Activated CD4-positive, alpha-beta memory T cell treated with anti-CD3 and anti-CD28 coated beads for 36 hours (primary cell): ENCODE measurements around the gene NOP14. TPM values are rescaled to one million over a fixed set of nuclear protein-coding genes. Genes with fewer than 3 reads are reported as not detected.
A peak's percentile ranks its signal among the peaks of the same experiment; 100 is the strongest.

Source experiments
- CTCF ChIA-PET: fragments of 350-600 bp; sonication (Branson Sonifier 250); formaldehyde crosslinking; loops from one replicate; lab custom pipeline; 2021; ENCODE audit warnings: antibody characterized with exemption, inconsistent platforms; lab: Charles Lee
- POLR2A ChIA-PET: fragments of 350-600 bp; sonication (Branson Sonifier 250); formaldehyde crosslinking; loops from one replicate; lab custom pipeline; 2021; ENCODE audit warnings: antibody characterized with exemption; lab: Charles Lee
- DNase-seq: peaks from one replicate; pipeline ENCODE4 v3.0.0-alpha.2; 2020
- H3K27ac Mint-ChIP-seq: one replicate; pipeline ENCODE4 v1.8.0; 2021; ENCODE audit warnings: mixed read lengths
- H3K27me3 Mint-ChIP-seq: one replicate; pipeline ENCODE4 v1.8.0; 2021; ENCODE audit warnings: mixed read lengths
- H3K36me3 Mint-ChIP-seq: one replicate; pipeline ENCODE4 v1.8.0; 2021; ENCODE audit warnings: mixed read lengths
- H3K4me1 Mint-ChIP-seq: one replicate; pipeline ENCODE4 v1.8.0; 2021; ENCODE audit warnings: low read depth, mixed read lengths
- H3K4me3 Mint-ChIP-seq: one replicate; pipeline ENCODE4 v1.8.0; 2021; ENCODE audit warnings: mild to moderate bottlenecking, mixed read lengths
- H3K9me3 Mint-ChIP-seq: one replicate; pipeline ENCODE4 v1.8.0; 2021; ENCODE audit warnings: mixed read lengths
- intact Hi-C: fragments of 100-400 bp; cut with micrococcal nuclease; formaldehyde crosslinking; loops from one replicate; pipeline ENCODE4 v1.15.1; 2023
- total RNA-seq, 2 experiments: library from RNA; stranded (reverse); gene quantifications; one replicate each; pipeline ENCODE4 v1.2.3, GENCODE V29; 2021

NOP14 gene
- total RNA-seq, 2 experiments from 2014 or later: 67.4 to 73.4 TPM

DNA sequence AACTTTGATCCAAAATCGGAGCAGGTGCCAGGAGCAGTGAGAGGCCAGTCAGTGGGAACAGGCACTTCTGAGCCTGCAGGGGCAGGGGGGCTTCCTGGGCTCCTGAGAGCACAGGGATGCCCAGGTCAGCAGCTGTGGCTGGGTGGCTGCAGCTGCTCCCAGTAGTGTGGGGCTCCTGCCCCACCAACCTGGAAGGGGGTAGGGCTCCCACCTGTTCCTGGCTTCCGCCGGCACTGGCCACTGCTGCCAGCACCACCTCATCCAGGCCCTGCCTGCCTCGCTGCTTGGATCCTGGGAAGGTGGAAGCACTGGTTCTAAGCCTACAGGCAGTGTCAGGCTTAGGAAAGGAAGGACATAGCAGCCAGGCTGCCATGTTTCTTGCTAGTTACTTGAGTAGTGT is 18.8 kb upstream of the NOP14 start:
- Mint-ChIP-seq H3K27ac (no peak overlapping the region), H3K4me3 (no peak overlapping the region), H3K4me1 (no peaks in the 10 kb centered on the region), H3K27me3 (peaks cover 4% of the 10 kb centered on the region), H3K9me3 (peaks cover 15% of the 10 kb centered on the region), H3K36me3 (no peaks in the 10 kb centered on the region)
- ChIA-PET CTCF (interaction anchor here (1.2 to 1.5 kb wide), 2 partner anchors 18 to 56 kb away, joined by 3 to 8 read pairs; partner anchors contain the start of genes GRK4 and NOP14), POLR2A (no interaction called here)
- DNase-seq: no peak
- intact Hi-C loops: no loop called here

DNA sequence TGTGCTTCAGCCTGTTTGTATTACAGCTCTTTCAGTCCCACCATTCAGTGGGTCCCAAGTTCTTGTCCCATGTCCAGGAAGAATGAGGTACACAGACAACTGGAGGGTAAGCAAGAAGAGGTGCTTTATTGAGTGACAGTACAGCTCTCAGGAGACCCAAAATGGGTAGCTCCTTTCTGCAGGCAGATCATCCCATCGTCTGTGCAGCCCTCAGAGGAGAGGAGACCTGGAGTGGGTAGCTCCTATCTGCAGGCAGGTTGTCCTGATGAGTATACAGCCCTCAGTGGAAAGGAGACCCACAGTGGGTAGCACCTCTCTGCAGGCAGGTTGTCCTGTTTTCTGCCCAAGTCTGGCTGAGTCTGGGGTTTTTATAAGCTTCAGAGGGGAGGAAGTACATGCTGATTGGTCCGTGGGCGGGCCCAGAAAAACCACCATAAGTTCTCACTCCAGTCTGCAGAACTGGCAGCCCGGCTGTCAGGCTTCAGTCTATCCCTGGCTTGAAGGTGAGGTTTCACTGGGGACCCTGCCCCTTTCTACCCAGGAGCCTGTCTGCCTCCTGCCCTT is 18.1 kb upstream of the NOP14 start:
- H3K9me3 Mint-ChIP-seq: peaks cover 15% of the 10 kb centered on the region
- H3K27me3 Mint-ChIP-seq: peaks cover 4% of the 10 kb centered on the region
- CTCF ChIA-PET: interaction anchor here (0.9 to 6.1 kb wide), 5 partner anchors 11 to 126 kb away, joined by 3 to 98 read pairs (median 3); partner anchors contain the start of genes GRK4 and NOP14
- POLR2A ChIA-PET: no interaction called here
- H3K27ac Mint-ChIP-seq: no peak overlapping the region
- DNase-seq: no peak
- H3K4me1 Mint-ChIP-seq: no peaks in the 10 kb centered on the region
- H3K4me3 Mint-ChIP-seq: no peak overlapping the region
- H3K36me3 Mint-ChIP-seq: no peaks in the 10 kb centered on the region
- intact Hi-C loops: no loop called here

DNA sequence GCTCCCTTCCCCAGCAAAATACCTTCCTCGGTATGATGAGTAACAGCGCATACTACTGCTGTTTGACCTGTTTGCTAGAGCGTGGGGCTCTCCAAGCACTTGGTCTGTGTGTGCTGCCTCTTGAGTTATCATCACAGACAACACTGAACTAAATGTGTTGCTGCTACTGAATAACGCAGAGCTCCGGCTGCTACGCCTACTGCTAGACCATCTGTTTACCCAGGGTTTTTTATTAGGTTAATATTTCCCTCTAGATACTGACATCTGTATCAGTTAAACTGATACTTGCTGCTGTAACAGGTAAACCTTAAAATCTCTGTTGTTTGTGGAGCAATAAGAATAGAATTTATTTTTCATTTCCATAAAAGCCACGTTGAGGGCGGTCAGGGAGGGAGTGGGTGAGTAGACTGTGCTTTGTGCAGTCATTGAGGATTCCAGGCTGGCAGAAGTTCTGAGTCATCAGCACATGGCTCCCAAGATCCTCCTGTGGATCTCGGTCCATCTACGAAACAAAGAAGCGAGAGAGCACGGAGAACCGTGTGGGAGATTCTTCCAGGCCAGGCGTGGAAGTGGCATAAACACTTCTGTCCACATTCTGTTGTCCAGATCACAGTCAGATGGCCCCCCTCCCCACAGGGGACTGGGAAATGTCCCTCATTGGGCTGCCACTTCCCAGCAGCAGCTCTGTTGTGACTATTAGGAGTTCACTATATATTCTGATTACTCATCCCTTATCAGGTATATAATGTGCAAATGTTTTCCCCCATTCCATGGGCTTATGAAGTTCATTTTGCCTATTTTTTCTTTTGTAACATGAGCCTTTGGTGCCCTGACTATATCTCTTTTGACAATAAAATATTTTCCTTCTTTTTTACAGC is 14.2 kb upstream of the NOP14 start:
- Mint-ChIP-seq H3K9me3 (peaks cover 15% of the 10 kb centered on the region), H3K36me3 (no peaks in the 10 kb centered on the region), H3K4me1 (no peaks in the 10 kb centered on the region), H3K27me3 (no peaks in the 10 kb centered on the region), H3K4me3 (no peak overlapping the region), H3K27ac (no peak overlapping the region)
- no peak for DNase-seq
- CTCF ChIA-PET: interaction anchor here (0.6 to 6.1 kb wide), 29 partner anchors 9 to 321 kb away, joined by 3 to 98 read pairs (median 4); partner anchors contain the start of genes GRK4 and NOP14
- intact Hi-C loops: loop anchor here (1.0 kb wide), 1 partner anchor 60 kb away; no protein-coding TSS in a partner anchor
- POLR2A ChIA-PET: no interaction called here

DNA sequence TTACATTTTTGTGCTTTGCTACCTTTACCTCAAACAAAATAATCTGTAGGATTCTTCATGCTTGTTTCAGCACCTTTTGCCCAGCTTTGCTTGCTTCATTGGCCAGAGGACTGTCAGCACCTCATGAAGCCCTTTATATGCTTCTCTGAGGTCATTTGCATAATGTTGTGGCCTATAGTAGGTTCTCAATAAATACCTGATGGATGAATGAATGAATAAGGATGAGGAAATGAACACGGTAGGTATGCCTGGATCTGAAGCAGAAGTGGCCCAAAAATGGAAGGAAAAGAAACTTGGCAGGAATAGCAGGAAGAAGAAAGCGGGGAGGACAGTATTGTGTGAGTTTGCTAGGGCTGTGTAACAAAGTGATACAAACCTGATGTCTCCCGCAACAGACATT is 8.1 kb upstream of the NOP14 start:
- ChIA-PET POLR2A (no interaction called here), CTCF (no interaction called here)
- Mint-ChIP-seq H3K27me3 (no peaks in the 10 kb centered on the region), H3K9me3 (no peaks in the 10 kb centered on the region), H3K4me1 (no peaks in the 10 kb centered on the region), H3K4me3 (no peak overlapping the region), H3K36me3 (no peaks in the 10 kb centered on the region), H3K27ac (no peak overlapping the region)
- intact Hi-C loops: no loop called here
- DNase-seq: no peak

DNA sequence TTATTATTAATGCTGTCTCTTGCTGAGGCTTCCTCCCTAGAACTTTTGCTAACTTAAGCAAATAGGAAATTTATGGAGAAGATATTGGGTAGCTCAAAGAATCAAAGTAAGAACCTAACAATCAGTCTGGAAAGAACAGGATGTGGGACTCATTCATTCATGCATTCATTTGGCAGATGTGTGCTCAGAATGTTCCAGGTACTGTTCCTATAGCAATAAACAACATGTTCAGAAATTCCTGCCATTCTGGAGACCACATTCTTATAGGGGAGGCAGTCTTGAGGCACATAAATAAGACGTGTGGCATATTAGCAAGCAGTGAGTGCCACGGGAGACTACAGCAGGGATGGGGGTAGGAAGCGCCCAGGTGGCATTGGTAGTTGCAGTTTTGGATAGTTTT is 5.2 kb upstream of the NOP14 start:
- no peaks in the 10 kb centered on the region for H3K9me3 Mint-ChIP-seq
- intact Hi-C loops: no loop called here
- H3K4me3 Mint-ChIP-seq: no peak overlapping the region
- no peaks in the 10 kb centered on the region for H3K36me3 Mint-ChIP-seq
- ChIA-PET CTCF (interaction anchor here (3.2 kb wide), 1 partner anchor 10 kb away, joined by 11 read pairs; no protein-coding TSS in a partner anchor), POLR2A (no interaction called here)
- DNase-seq: no peak
- H3K27ac Mint-ChIP-seq: no peak overlapping the region
- peaks cover 5% of the 10 kb centered on the region for H3K4me1 Mint-ChIP-seq
- no peaks in the 10 kb centered on the region for H3K27me3 Mint-ChIP-seq

DNA sequence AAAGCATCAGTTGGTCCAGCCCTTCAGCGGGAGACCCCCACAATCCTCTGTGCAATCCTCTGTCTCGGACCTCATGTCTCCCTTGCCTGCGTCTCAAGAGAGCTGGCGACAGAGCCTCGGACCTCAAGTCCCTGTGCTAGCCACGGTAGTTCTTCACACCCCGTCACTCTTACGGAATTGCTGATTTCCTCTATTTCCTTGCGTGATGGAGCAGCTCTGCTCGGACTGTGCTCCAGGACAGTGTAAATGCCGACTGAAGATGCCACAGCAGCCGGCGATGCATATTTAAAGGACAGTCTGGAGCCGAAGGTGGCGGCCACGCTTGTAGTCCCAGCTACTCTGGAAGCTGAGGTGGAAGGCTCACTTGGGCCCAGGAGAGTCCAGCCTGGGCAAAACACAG is 2.1 kb upstream of the NOP14 start:
- peak overlapping the region; percentile 2 for H3K4me3 Mint-ChIP-seq
- peaks cover 7% of the 10 kb centered on the region for H3K36me3 Mint-ChIP-seq
- POLR2A ChIA-PET: interaction anchor here (0.5 to 0.6 kb wide), 3 partner anchors 11 to 166 kb away, joined by 3 read pairs; no protein-coding TSS in a partner anchor
- CTCF ChIA-PET: interaction anchor here (0.7 to 4.2 kb wide), 3 partner anchors 12 to 73 kb away, joined by 4 to 25 read pairs (median 4); no protein-coding TSS in a partner anchor
- H3K4me1 Mint-ChIP-seq: peaks cover 14% of the 10 kb centered on the region
- no peak for DNase-seq
- H3K27ac Mint-ChIP-seq: no peak overlapping the region
- H3K27me3 Mint-ChIP-seq: no peaks in the 10 kb centered on the region
- intact Hi-C loops: no loop called here
- no peaks in the 10 kb centered on the region for H3K9me3 Mint-ChIP-seq

DNA sequence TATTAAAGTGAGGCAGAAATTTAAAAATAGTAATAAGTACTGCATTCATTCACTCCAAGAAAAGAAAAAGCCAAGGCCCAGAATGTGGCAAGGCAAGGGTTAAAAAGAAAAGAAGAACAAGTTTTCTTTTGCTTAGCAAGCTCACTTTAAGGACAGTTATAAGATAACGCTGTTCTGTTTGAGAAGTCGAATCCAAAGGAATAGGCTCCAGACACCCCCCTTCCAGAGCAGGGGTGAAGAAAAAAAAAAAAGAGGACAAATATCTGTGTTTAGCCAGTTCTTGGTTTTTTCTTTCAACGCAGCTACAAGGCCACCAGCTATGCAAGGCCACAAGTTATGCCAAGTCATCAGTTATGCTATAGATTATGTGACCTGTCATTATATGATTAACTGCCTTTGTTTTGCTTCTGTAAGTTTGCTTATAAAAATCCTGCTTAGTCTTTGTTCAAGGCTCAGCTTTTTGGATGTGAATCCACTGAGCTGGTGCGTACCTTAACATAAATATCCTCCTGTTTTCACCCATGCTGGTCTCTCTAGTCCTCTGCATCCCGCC is 1.6 kb upstream of the NOP14 start:
- POLR2A ChIA-PET: interaction anchor here (0.5 to 0.6 kb wide), 3 partner anchors 11 to 165 kb away, joined by 3 read pairs; no protein-coding TSS in a partner anchor
- H3K4me1 Mint-ChIP-seq: peaks cover 18% of the 10 kb centered on the region
- H3K27ac Mint-ChIP-seq: no peak overlapping the region

DNA sequence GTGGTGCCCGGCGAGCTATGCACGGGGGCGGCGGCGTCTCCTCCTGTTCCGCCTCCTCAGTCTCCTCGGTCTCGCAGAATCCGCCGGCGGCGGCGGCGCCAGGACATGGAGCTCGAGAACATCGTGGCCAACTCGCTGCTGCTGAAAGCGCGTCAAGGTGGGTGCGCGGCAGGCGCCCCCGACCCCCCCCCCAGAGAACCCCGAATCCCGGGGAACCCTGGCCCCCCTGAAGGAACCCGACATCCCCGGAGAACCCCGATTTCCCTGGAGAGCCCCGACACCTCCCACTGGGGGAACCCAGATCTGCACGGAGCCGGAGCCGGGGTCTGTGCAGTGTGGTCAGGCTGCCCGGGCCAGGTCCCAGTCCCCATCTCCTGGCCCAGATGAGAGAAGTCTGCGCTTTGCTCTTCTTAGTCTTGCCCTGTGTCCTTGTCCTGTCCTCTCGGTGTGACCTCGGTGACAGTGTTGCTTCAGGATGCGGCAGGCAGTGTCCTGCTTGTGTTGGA is 813 bp upstream of the NOP14 start:
- ChIA-PET POLR2A (interaction anchor here (0.6 to 3.6 kb wide), 8 partner anchors 10 to 218 kb away, joined by 3 to 70 read pairs (median 4); no protein-coding TSS in a partner anchor), CTCF (interaction anchor here (1.3 to 4.2 kb wide), 15 partner anchors 10 to 201 kb away, joined by 3 to 25 read pairs (median 5); no protein-coding TSS in a partner anchor)
- Mint-ChIP-seq H3K9me3 (no peaks in the 10 kb centered on the region), H3K4me3 (peak overlapping the region; percentile 78), H3K27me3 (no peaks in the 10 kb centered on the region), H3K4me1 (peaks cover 23% of the 10 kb centered on the region), H3K36me3 (peaks cover 12% of the 10 kb centered on the region), H3K27ac (peak overlapping the region; percentile 49)
- no peak for DNase-seq
- intact Hi-C loops: loop anchor here (1.0 to 5.0 kb wide), 6 partner anchors 73 to 547 kb away; partner anchors contain the start of genes CFAP99, FAM193A, HTT and HTT-AS

More for the DNA sequence above, 1.6 kb upstream of the NOP14 start:
- intact Hi-C loops: loop anchor here (1.0 to 5.0 kb wide), 3 partner anchors 73 to 547 kb away; partner anchors contain the start of genes CFAP99, RNF4 and ZFYVE28
- H3K27me3 Mint-ChIP-seq: no peaks in the 10 kb centered on the region
- no peaks in the 10 kb centered on the region for H3K9me3 Mint-ChIP-seq
- H3K4me3 Mint-ChIP-seq: peak overlapping the region; percentile 78
- CTCF ChIA-PET: interaction anchor here (0.7 to 4.2 kb wide), 5 partner anchors 13 to 77 kb away, joined by 4 to 25 read pairs (median 5); no protein-coding TSS in a partner anchor
- peaks cover 7% of the 10 kb centered on the region for H3K36me3 Mint-ChIP-seq
- no peak for DNase-seq

DNA sequence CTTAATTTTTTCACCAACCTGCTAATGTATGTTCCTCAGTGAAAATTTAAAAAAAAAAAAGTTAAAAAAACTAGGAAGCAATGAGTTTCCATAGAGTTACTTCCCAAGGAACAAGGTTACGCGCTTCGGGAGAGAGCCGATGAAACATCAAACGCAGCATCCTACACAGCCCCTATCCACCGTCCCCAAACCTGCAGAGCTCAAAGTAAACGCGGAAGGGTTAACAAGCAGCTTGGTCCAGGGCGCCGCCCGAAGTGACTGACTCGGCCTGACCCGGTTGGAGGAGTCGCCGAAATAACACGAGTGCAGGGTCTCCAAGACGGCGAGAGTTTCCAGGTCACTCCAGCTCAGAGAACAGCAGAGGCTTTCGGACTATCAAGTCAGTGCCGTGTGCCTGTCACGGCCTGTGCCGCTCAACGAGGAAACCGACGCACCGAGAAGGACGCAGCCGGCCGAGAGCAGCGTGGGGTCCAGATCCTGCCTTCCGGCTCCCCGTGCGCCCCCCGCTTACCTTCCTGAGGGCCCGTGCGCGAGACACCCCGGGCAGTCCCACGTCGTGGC is 512 bp downstream of the NOP14 start:
- peaks cover 36% of the 10 kb centered on the region for H3K4me1 Mint-ChIP-seq
- intact Hi-C loops: loop anchor here (1.0 to 5.0 kb wide), 9 partner anchors 8 to 545 kb away; partner anchors contain the start of genes CFAP99, FAM193A, HTT and HTT-AS
- peak overlapping the region; percentile 94 for H3K27ac Mint-ChIP-seq
- peaks cover 24% of the 10 kb centered on the region for H3K36me3 Mint-ChIP-seq
- H3K9me3 Mint-ChIP-seq: no peaks in the 10 kb centered on the region
- ChIA-PET POLR2A (interaction anchor here (0.7 to 3.6 kb wide), 8 partner anchors 9 to 550 kb away, joined by 3 to 70 read pairs (median 5); no protein-coding TSS in a partner anchor), CTCF (interaction anchor here (0.7 to 4.2 kb wide), 17 partner anchors 9 to 216 kb away, joined by 3 to 25 read pairs (median 5); no protein-coding TSS in a partner anchor)
- H3K4me3 Mint-ChIP-seq: peak overlapping the region; percentile 78
- peak; percentile 57 for DNase-seq
- H3K27me3 Mint-ChIP-seq: no peaks in the 10 kb centered on the region

DNA sequence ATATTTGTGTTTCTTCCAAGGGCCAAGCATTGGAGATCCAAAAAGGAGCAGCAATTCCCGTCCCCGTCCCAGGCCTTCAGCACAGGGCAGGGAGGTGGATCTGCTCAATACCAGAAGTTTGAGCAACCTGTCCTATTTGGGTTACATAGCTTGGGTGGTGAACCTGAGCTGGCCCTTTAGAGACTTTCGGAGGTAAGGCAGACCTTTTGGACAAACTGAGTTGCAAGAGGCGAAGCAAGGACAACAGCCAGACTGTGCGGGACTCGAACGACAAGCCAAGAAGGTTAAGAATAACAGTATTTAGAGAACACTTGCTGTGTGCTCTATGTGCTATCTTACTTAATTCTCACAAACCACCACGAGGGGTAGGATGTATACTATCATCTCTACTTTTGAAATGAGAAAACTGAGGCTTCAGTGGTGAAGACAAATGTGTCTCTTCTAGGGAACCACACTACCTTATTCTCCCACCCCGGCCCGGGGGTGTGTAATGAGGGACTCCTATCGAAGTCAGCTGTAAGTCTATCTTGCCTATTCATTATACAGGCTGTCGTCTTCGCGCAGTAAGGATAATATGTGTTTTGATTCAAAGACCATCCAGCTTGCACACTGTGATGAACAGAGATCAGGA is 1.3 kb downstream of the NOP14 start:
- no peaks in the 10 kb centered on the region for H3K9me3 Mint-ChIP-seq
- peak overlapping the region; percentile 78 for H3K4me3 Mint-ChIP-seq
- peak overlapping the region; percentile 94 for H3K27ac Mint-ChIP-seq
- ChIA-PET POLR2A (interaction anchor here (0.7 to 3.6 kb wide), 8 partner anchors 8 to 549 kb away, joined by 3 to 70 read pairs (median 5); no protein-coding TSS in a partner anchor), CTCF (interaction anchor here (0.6 to 4.2 kb wide), 9 partner anchors 8 to 216 kb away, joined by 3 to 25 read pairs (median 4); no protein-coding TSS in a partner anchor)
- H3K4me1 Mint-ChIP-seq: peaks cover 44% of the 10 kb centered on the region
- DNase-seq: peak; percentile 87
- H3K36me3 Mint-ChIP-seq: peaks cover 29% of the 10 kb centered on the region
- no peaks in the 10 kb centered on the region for H3K27me3 Mint-ChIP-seq
- intact Hi-C loops: loop anchor here (1.0 to 5.0 kb wide), 8 partner anchors 8 to 545 kb away; partner anchors contain the start of genes CFAP99, FAM193A, RNF4 and ZFYVE28
